PC-3 (cell line): Measurements from ENCODE around the gene CTRB2. TPM values are rescaled to one million over a fixed set of nuclear protein-coding genes. Genes with fewer than 3 reads are reported as not detected.

Experiments used
- ATAC-seq: fragments of 200-7000 bp; cut with Tn5 transposase; 2 replicates; pipeline ENCODE4 v1.9.1; 2020; ENCODE audit warnings: mild to moderate bottlenecking, moderate library complexity
- BruUV-seq: library from RNA; stranded (reverse); fragments of 400-500 nt; replicated peaks from 2 replicates; lab custom pipeline; 2021; lab: Mats Ljungman, UMichigan
- CTCF ChIA-PET: fragments of 300-600 bp; sonication (Branson Sonifier 250); formaldehyde crosslinking; loops from one replicate; lab custom pipeline; 2022; ENCODE audit warnings: antibody characterized with exemption; lab: Charles Lee
- POLR2A ChIA-PET: fragments of 300-600 bp; sonication (Branson Sonifier 250); formaldehyde crosslinking; loops from one replicate; lab custom pipeline; 2022; ENCODE audit warnings: antibody characterized with exemption; ENCODE audit not compliant: unreplicated experiment; lab: Charles Lee
- DNase-seq: peaks from one replicate; pipeline ENCODE4 v3.0.0-alpha.2; 2015
- H2AFZ ChIP-seq: fragments of 300-600 bp; sonication (generic); 2 replicates; pipeline ENCODE4 v1.6.0; 2016; ENCODE audit warnings: antibody characterized with exemption, low read length
- H3F3A ChIP-seq: fragments of 300-600 bp; sonication (generic); one replicate; pipeline ENCODE4 v1.6.0; 2017; ENCODE audit warnings: antibody characterized with exemption, low read length, control low read depth, mild to moderate bottlenecking; ENCODE audit not compliant: unreplicated experiment
- H3K27ac ChIP-seq: fragments of 300-600 bp; sonication (generic); 2 replicates; pipeline ENCODE4 v1.5.1; 2016; ENCODE audit warnings: mild to moderate bottlenecking, low read length
- H3K27me3 ChIP-seq: fragments of 300-600 bp; sonication (generic); 2 replicates; pipeline ENCODE4 v1.6.1; 2016; ENCODE audit warnings: low read length, mixed read lengths
- H3K36me3 ChIP-seq: fragments of 300-600 bp; sonication (generic); 2 replicates; pipeline ENCODE4 v1.6.1; 2016; ENCODE audit warnings: low read depth, mixed run types, low read length, mixed read lengths
- H3K4me1 ChIP-seq: fragments of 300-600 bp; sonication (generic); 2 replicates; pipeline ENCODE4 v1.5.1; 2016; ENCODE audit warnings: low read length; ENCODE audit not compliant: insufficient read depth
- H3K4me2 ChIP-seq: fragments of 300-600 bp; sonication (generic); 2 replicates; pipeline ENCODE4 v1.6.0; 2016; ENCODE audit warnings: low read length
- H3K4me3 ChIP-seq: fragments of 300-600 bp; sonication (generic); 2 replicates; pipeline ENCODE4 v1.5.1; 2016; ENCODE audit warnings: mild to moderate bottlenecking, low read length, mixed read lengths
- H3K79me2 ChIP-seq: fragments of 300-600 bp; sonication (generic); 2 replicates; pipeline ENCODE4 v1.6.1; 2017; ENCODE audit warnings: low read length, mixed read lengths
- H3K9ac ChIP-seq: fragments of 300-600 bp; sonication (generic); 2 replicates; pipeline ENCODE4 v1.6.0; 2016; ENCODE audit warnings: mild to moderate bottlenecking, low read length
- H3K9me2 ChIP-seq: fragments of 300-600 bp; sonication (generic); replicated peaks from 2 replicates; pipeline ENCODE4 v1.6.1; 2016; ENCODE audit warnings: mixed run types, low read length, mixed read lengths
- H3K9me3 ChIP-seq: fragments of 300-600 bp; sonication (generic); 2 replicates; pipeline ENCODE4 v1.6.1; 2016; ENCODE audit warnings: low read length, mixed read lengths
- H4K20me1 ChIP-seq: fragments of 300-600 bp; sonication (generic); 2 replicates; pipeline ENCODE4 v1.6.1; 2016; ENCODE audit warnings: low read length, mixed read lengths
- CTCF ChIP-seq: fragments of 300-600 bp; sonication (generic); conservative IDR thresholded peaks from 2 replicates; pipeline ENCODE4 v1.5.1; 2017; ENCODE audit warnings: antibody characterized with exemption, low read depth, mild to moderate bottlenecking, low read length
- EZH2 ChIP-seq: fragments of 300-600 bp; sonication (generic); IDR thresholded peaks from one replicate; pipeline ENCODE4 v1.6.1; 2017; ENCODE audit warnings: antibody characterized with exemption, mild to moderate bottlenecking, low read length; ENCODE audit not compliant: unreplicated experiment
- EZH2phosphoT487 ChIP-seq: fragments of 300-600 bp; sonication (generic); IDR thresholded peaks from 2 replicates; pipeline ENCODE4 v1.6.1; 2018; ENCODE audit warnings: mild to moderate bottlenecking, antibody characterized with exemption, low read length, borderline replicate concordance
- intact Hi-C: fragments of 100-400 bp; cut with micrococcal nuclease; formaldehyde crosslinking; loops from 2 replicates; pipeline ENCODE4 v1.9.0; 2023
- total RNA-seq: library from RNA; depleted of rRNA; stranded (reverse); fragments of >200 nt; gene quantifications from 2 replicates; pipeline ENCODE4 v1.2.3, GENCODE V29; 2014

CTRB2 gene
- total RNA-seq, 1 experiment from 2014 or later: not detected

DNA sequence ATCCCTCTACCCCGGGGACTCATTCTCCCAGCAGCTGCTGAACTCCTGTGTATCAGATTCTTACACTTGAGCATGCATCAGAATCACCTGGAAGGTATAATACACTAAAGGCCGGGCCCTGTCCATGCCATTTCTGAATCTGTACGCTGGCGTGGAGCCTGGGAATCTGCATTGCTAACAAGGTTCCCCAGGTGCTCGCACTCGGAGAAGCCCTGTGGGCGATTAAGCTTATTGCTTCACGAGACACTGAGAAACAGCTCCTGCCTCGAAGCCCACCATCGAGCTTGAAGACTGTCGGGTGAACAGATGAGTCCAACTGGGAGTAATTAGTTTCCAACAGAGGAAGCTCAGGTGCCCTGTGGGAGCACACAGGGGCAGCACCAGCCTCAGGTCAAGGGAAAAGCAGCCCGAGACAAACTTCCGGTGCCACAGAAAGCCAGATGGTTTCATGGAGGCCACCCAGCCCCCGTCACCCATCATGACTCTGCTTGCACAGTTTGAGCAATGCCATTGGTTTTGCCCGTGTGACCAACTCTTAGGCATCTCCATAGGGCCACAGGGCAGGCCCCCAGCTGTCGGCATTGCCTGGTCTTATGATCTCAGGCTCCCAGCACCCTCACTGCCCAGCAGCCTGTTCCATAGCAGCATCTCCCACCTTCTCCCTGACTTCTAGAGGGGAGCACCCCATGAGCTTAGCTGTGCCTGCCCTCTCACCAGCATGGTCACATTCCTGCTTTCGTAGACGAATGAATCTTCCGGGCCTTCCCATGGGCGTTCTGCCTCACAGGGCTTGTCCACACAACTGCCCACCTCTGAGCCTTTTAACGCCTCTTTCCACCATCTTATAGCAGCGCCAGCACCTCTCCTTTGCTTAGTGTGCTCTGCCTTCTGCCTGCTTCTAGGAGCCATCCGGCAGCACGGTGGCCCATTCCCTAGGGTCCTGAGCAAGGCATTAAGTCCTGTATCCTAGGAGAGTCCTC, 10.9 kb downstream of the CTRB2 start:
- Histone ChIP-seq H3K36me3 (no peaks in the 10 kb centered on the region), H3K9me3 (no peaks in the 10 kb centered on the region), H4K20me1 (no peaks in the 10 kb centered on the region), H3K27ac (no peak overlapping the region), H2AFZ (no peak overlapping the region), H3F3A (no peaks in the 10 kb centered on the region), H3K9me2 (no peaks in the 10 kb centered on the region), H3K4me3 (no peak overlapping the region), H3K79me2 (no peaks in the 10 kb centered on the region), H3K9ac (no peak overlapping the region), H3K4me2 (no peak overlapping the region), H3K27me3 (no peaks in the 10 kb centered on the region), H3K4me1 (no peaks in the 10 kb centered on the region)
- intact Hi-C loops: loop anchor here (5.0 kb wide), 2 partner anchors 36 to 326 kb away; no protein-coding TSS in a partner anchor
- ChIA-PET POLR2A (no interaction called here), CTCF (interaction anchor here (0.6 kb wide), 1 partner anchor 329 kb away, joined by 4 read pairs; no protein-coding TSS in a partner anchor)
- DNase-seq (no peak), ATAC-seq (no peak)
- TF ChIP-seq CTCF: no peak
- no peak for TF ChIP-seq EZH2
- BruUV-seq: no TSS peak

GRCh38 chr16:75193730-75194444, 13.1 kb downstream of the CTRB2 start:
- intact Hi-C loops: no loop called here
- no peak for ATAC-seq
- H3K36me3 ChIP-seq: no peaks in the 10 kb centered on the region
- no peaks in the 10 kb centered on the region for H3K9me3 ChIP-seq
- TF ChIP-seq EZH2 (no peak), EZH2phosphoT487 (no peak), CTCF (no peak)
- BruUV-seq: no TSS peak
- ChIA-PET POLR2A (no interaction called here), CTCF (no interaction called here)
- H3K4me1 ChIP-seq: peaks cover 6% of the 10 kb centered on the region
- H3K4me3 ChIP-seq: no peak overlapping the region
- no peak overlapping the region for H3K27ac ChIP-seq
- H3K9ac ChIP-seq: no peak overlapping the region
- no peaks in the 10 kb centered on the region for H3K9me2 ChIP-seq
- no peaks in the 10 kb centered on the region for H3K27me3 ChIP-seq
- no peaks in the 10 kb centered on the region for H3K79me2 ChIP-seq
- no peaks in the 10 kb centered on the region for H4K20me1 ChIP-seq
- no peak for DNase-seq
- H3K4me2 ChIP-seq: no peak overlapping the region
- H3F3A ChIP-seq: no peaks in the 10 kb centered on the region
- no peak overlapping the region for H2AFZ ChIP-seq
